A549 (cell line): Measurements from ENCODE around the gene C1R.

Experiments
- CEBPB ChIP-seq, 2 experiments: fragments of >200 bp in 1 of 2; sonication (Bioruptor Twin) in 1 of 2; formaldehyde crosslinking in 1 of 2; IDR thresholded peaks; 2 replicates each; pipeline ENCODE4 v1.6.1; 2012 to 2016
- CHD2 ChIP-seq: fragments of 150-350 bp; IDR thresholded peaks from 2 replicates; pipeline ENCODE4 v1.6.1; 2014; ENCODE audit warnings: low read length; ENCODE audit not compliant: partially characterized antibody
- CTCF ChIP-seq: fragments of >200 bp; sonication (Bioruptor Twin); formaldehyde crosslinking; IDR thresholded peaks from 3 replicates; pipeline ENCODE4 v1.5.1; 2016
- ESRRA ChIP-seq: fragments of 150-350 bp; IDR thresholded peaks from 2 replicates; pipeline ENCODE4 v1.6.1; 2014; ENCODE audit warnings: mild to moderate bottlenecking, low read length, borderline replicate concordance
- MAX ChIP-seq: IDR thresholded peaks from 2 replicates; pipeline ENCODE4 v1.6.1; 2012
- MAZ ChIP-seq: fragments of 150-350 bp; IDR thresholded peaks from 2 replicates; pipeline ENCODE4 v1.6.1; 2014; ENCODE audit warnings: antibody characterized with exemption, low read depth, low read length, borderline replicate concordance
- MYC ChIP-seq: IDR thresholded peaks from 2 replicates; pipeline ENCODE4 v1.6.1; 2012; ENCODE audit warnings: mild to moderate bottlenecking, inconsistent platforms, low read length, improper control_type of control experiment, borderline replicate concordance
- NR3C1 ChIP-seq: fragments of >200 bp; sonication (Bioruptor Twin); formaldehyde crosslinking; IDR thresholded peaks from 3 replicates; pipeline ENCODE4 v1.6.1; 2017
- POLR2A ChIP-seq: IDR thresholded peaks from 2 replicates; pipeline ENCODE4 v1.6.1; 2012; ENCODE audit warnings: mild to moderate bottlenecking, low read length
- RARB ChIP-seq: fragments of 250-450 bp; sonication (Bioruptor Pico); IDR thresholded peaks from 2 replicates; pipeline ENCODE4 v1.8.0; 2021; ENCODE audit warnings: mild to moderate bottlenecking, moderate library complexity
- USF2 ChIP-seq: fragments of 450-650 bp; IDR thresholded peaks from 2 replicates; pipeline ENCODE4 v1.6.1; 2014; ENCODE audit warnings: antibody characterized with exemption

GRCh38 chr12:7096979-7097378 is 4.7 kb upstream of the C1R start:
- TF ChIP-seq MAX (no peak), CEBPB (IDR thresholded peaks at IDR 0.05) (no peak), POLR2A (no peak; the same call in 1 of the 2 replicates), NR3C1 (no peak), CTCF (no peak), MYC (no peak), MAZ (no peak), RARB (CRISPR knock-in tag) (no peak), CHD2 (no peak), ESRRA (no peak), USF2 (no peak)
